HG03457 (cell line): Measurements from ENCODE around the gene CD300C.
"Not testable (repeated sequence)": the region's sequence is repeated elsewhere in the genome, so short reads cannot be mapped to it uniquely, and the experiment has no call there.

Experiments used
- ATAC-seq: cut with Tn5 transposase; IDR thresholded peaks from one replicate; pipeline ENCODE4 v1.9.1; 2021; ENCODE audit warnings: moderate number of reproducible peaks; ENCODE audit not compliant: unreplicated experiment

CD300C gene

GRCh38 chr17:74514632-74515334, 31.1 kb downstream of the CD300C start:
- no peak for ATAC-seq

GRCh38 chr17:74513987-74514631, 31.8 kb downstream of the CD300C start:
- ATAC-seq, result no peak

- ATAC-seq, result no peak
These were observed 33.3 kb downstream of the CD300C start for GRCh38 chr17:74512624-74513091.

GRCh38 chr17:74512036-74512435, 33.9 kb downstream of the CD300C start:
- ATAC-seq, result no peak

GRCh38 chr17:74508156-74508555, 37.8 kb downstream of the CD300C start:
- no peak for ATAC-seq

- not testable (repeated sequence) for ATAC-seq
These were observed 42.0 kb downstream of the CD300C start for GRCh38 chr17:74503949-74504348.

- no peak for ATAC-seq
These were observed 43.1 kb downstream of the CD300C start for GRCh38 chr17:74502861-74503260.

- ATAC-seq, result no peak
These were observed 45.9 kb downstream of the CD300C start for GRCh38 chr17:74499992-74500391.

- ATAC-seq, result no peak
These were observed 48.4 kb downstream of the CD300C start for GRCh38 chr17:74497471-74497870.

- ATAC-seq, result no peak
These were observed 52.5 kb downstream of the CD300C start for GRCh38 chr17:74493331-74493833.

- no peak for ATAC-seq
These were observed 54.3 kb downstream of the CD300C start for GRCh38 chr17:74491626-74492025.
